Measurements from ENCODE around the gene DNAI1. TPM values are rescaled to one million over a fixed set of nuclear protein-coding genes. Genes with fewer than 3 reads are reported as not detected.

The DNAI1 gene
- polyA plus RNA-seq, 1 donor: 0.24 TPM

- DNase-seq: no peak
- Histone ChIP-seq H3K4me1 (ENCODE audit: control insufficient read depth, insufficient read depth, low read length) (no peaks in the 10 kb centered on the region), H3K9me3 (ENCODE audit: control insufficient read depth, low read depth, low read length) (no peaks in the 10 kb centered on the region), H3K27me3 (ENCODE audit: control insufficient read depth, insufficient read depth, low read length) (peaks cover 5% of the 10 kb centered on the region), H3K4me3 (ENCODE audit: low read length) (no peak overlapping the region), H3K36me3 (ENCODE audit: control insufficient read depth, insufficient read depth, low read length) (peaks cover 2% of the 10 kb centered on the region), H3K27ac (ENCODE audit: low read length) (no peak overlapping the region)
- no CpG with 5 or more reads among the region's 5 CpGs for whole genome bisulfite sequencing (ENCODE audit: insufficient coverage, low lambda C conversion rate)
These were observed 92.2 kb downstream of the DNAI1 start for GRCh38 chr9:34550681-34551270.

DNA sequence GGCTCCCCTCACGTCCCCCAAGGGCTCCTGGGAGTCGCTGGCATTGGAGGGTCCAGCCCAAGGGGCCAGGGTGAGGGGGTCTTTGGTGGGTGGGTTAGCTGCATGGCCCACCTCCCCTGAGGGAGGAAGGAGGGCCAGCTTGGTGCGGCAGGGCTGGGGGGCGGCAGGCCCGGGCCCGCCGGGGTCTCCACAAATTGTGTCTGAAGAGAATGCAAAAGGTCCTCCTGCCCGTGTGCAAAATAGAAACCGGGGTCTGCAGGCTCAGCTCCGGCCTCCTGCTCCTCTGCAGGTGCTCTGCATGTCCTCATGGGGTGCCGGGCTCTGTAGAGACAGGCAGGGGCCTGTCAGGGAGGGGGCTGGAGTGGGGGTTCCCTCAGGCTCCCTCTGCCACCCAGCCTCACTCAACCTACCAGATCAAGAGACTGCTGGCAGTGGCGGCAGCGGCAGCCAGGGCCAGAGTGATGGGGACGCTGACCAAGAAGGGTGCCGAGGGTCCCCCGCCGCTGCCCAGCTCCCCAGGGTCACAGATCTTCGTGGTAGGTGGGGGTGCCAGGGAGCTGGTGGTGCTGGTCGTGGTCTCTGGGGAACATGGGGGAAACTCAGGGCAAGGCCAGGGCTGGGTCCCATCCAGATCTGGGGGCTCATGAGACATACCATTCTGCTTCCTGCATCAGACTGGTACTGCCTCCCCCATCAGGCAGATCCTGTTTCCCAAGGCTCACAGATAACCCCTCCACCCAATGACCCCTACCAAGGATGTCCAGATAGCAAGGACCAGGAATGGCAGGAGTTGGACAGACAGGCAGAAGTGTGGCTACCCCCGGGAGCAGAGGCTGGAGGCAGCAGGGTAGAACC is 93.4 kb downstream of the DNAI1 start:
- Histone ChIP-seq H3K27me3 (ENCODE audit: control insufficient read depth, insufficient read depth, low read length) (peaks cover 5% of the 10 kb centered on the region), H3K4me3 (ENCODE audit: low read length) (no peak overlapping the region), H3K9me3 (ENCODE audit: control insufficient read depth, low read depth, low read length) (no peaks in the 10 kb centered on the region), H3K27ac (ENCODE audit: low read length) (no peak overlapping the region), H3K36me3 (ENCODE audit: control insufficient read depth, insufficient read depth, low read length) (peaks cover 2% of the 10 kb centered on the region), H3K4me1 (ENCODE audit: control insufficient read depth, insufficient read depth, low read length) (no peaks in the 10 kb centered on the region)
- WGBS (ENCODE audit: insufficient coverage, low lambda C conversion rate): no CpG with 5 or more reads among the region's 20 CpGs
- DNase-seq: no peak

DNA sequence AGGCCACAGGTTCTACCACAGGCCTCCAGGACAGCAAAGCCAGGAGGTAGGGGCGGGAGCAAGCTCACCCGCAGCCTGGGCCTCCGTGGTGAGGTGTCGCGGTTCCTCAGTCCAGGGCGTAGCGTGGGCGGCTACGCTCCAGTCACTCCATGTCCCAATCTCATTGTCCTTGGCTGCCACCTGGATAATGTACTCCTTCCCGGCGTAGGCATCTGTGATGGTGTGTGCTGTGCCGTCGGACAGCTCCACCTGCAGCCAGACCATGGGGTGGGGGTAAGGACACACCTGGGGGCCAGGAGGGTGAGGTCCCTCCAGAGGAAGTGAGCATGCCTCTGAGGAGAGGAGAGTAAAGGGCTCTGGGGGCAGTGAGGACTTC is 94.0 kb downstream of the DNAI1 start:
- DNase-seq: no peak
- H3K9me3 ChIP-seq (ENCODE audit: control insufficient read depth, low read depth, low read length): no peaks in the 10 kb centered on the region
- no peak overlapping the region for H3K4me3 ChIP-seq (ENCODE audit: low read length)
- no peaks in the 10 kb centered on the region for H3K4me1 ChIP-seq (ENCODE audit: control insufficient read depth, insufficient read depth, low read length)
- peaks cover 2% of the 10 kb centered on the region for H3K36me3 ChIP-seq (ENCODE audit: control insufficient read depth, insufficient read depth, low read length)
- H3K27ac ChIP-seq (ENCODE audit: low read length): no peak overlapping the region
- peaks cover 5% of the 10 kb centered on the region for H3K27me3 ChIP-seq (ENCODE audit: control insufficient read depth, insufficient read depth, low read length)
- WGBS (ENCODE audit: insufficient coverage, low lambda C conversion rate): no CpG with 5 or more reads among the region's 13 CpGs

DNA sequence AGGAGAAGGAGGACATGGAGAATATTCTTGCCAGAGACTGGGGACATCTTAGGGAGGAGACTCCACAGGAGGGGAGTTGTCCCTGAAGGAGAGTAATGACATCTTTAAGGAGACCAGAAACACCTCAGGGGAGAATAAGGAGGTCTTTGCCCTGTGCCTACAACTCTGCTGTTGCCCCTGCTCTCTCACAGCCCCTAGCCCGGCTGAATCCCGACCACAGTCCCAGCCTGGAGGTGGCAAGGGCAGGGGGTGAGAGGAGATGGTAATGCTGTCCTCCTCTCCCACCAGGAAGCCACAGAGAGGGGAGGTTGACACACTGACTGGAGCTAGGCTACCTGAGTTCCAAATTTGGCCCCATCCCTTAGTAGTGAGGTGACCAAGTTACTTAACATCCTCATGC is 94.4 kb downstream of the DNAI1 start:
- H3K27me3 ChIP-seq (ENCODE audit: control insufficient read depth, insufficient read depth, low read length): peaks cover 9% of the 10 kb centered on the region
- no peak for DNase-seq
- H3K27ac ChIP-seq (ENCODE audit: low read length): no peak overlapping the region
- no peak overlapping the region for H3K4me3 ChIP-seq (ENCODE audit: low read length)
- WGBS (ENCODE audit: insufficient coverage, low lambda C conversion rate): no CpG with 5 or more reads among the region's 2 CpGs
- H3K36me3 ChIP-seq (ENCODE audit: control insufficient read depth, insufficient read depth, low read length): peaks cover 2% of the 10 kb centered on the region
- no peaks in the 10 kb centered on the region for H3K9me3 ChIP-seq (ENCODE audit: control insufficient read depth, low read depth, low read length)
- H3K4me1 ChIP-seq (ENCODE audit: control insufficient read depth, insufficient read depth, low read length): no peaks in the 10 kb centered on the region

- Histone ChIP-seq H3K36me3 (ENCODE audit: control insufficient read depth, insufficient read depth, low read length) (peaks cover 2% of the 10 kb centered on the region), H3K4me1 (ENCODE audit: control insufficient read depth, insufficient read depth, low read length) (no peaks in the 10 kb centered on the region), H3K4me3 (ENCODE audit: low read length) (no peak overlapping the region), H3K27me3 (ENCODE audit: control insufficient read depth, insufficient read depth, low read length) (peaks cover 15% of the 10 kb centered on the region), H3K27ac (ENCODE audit: low read length) (no peak overlapping the region), H3K9me3 (ENCODE audit: control insufficient read depth, low read depth, low read length) (no peaks in the 10 kb centered on the region)
- DNase-seq: no peak
- no CpG with 5 or more reads among the region's 18 CpGs for WGBS (ENCODE audit: insufficient coverage, low lambda C conversion rate)
These were observed 95.0 kb downstream of the DNAI1 start for GRCh38 chr9:34553511-34554021.

DNA sequence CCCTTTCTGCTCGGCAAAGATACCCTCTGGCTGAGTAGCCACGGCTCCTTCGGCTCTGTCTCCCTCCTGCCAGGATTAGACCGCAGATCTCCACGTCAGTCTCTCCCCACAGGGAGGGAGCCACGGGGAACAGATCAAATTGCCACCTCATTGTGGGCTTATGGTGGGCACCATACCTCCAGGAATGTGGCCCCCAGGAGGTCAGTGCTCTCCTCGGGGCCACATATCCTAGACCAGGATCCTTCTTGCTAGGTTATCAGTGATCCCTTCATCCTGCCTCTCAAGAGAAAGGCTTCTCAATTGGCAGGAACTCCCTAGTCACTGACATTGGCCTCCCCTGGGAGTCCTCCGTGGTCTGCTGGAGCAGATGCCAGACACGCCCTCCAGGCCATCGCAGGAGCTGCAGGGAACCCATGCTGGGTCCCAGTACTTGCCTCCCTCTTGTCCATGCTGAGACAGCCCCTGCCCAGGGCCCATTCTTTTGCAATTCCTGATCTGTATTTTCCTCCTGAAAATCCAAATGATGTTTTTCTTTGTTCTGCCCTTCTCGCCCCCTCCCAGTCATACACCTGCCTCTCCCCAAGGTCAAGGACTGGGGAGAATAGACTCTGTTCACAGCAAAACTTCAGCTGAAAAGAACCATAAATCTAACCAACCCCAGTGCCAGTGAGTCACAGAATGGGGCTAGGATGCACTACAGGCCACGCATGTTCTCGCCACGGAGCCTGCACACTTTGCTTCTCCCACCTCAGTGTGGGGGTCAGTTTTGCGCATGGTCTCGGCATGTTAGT is 95.8 kb downstream of the DNAI1 start:
- H3K27me3 ChIP-seq (ENCODE audit: control insufficient read depth, insufficient read depth, low read length): peaks cover 23% of the 10 kb centered on the region
- H3K9me3 ChIP-seq (ENCODE audit: control insufficient read depth, low read depth, low read length): no peaks in the 10 kb centered on the region
- no peak for DNase-seq
- H3K36me3 ChIP-seq (ENCODE audit: control insufficient read depth, insufficient read depth, low read length): peaks cover 2% of the 10 kb centered on the region
- WGBS (ENCODE audit: insufficient coverage, low lambda C conversion rate): no CpG with 5 or more reads among the region's 16 CpGs
- no peak overlapping the region for H3K4me3 ChIP-seq (ENCODE audit: low read length)
- no peaks in the 10 kb centered on the region for H3K4me1 ChIP-seq (ENCODE audit: control insufficient read depth, insufficient read depth, low read length)
- H3K27ac ChIP-seq (ENCODE audit: low read length): no peak overlapping the region

DNA sequence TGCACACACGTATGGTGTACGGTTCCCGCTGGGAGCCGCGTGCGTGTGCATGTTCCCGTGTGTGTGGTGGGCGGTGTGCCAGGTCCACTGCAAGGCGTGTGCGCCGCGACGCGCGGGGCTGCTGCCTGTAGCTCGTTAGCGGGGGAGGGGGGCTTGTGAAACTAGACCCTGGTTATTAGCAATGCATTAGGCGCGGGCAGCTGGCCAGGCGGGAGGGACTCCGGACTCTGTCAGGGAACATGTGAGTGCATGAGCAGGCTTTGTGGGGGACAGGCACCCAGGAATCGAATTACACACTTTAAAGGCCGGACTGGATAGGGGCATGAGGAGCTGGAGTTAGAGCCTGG is 96.4 kb downstream of the DNAI1 start:
- H3K4me3 ChIP-seq (ENCODE audit: low read length): no peak overlapping the region
- peaks cover 3% of the 10 kb centered on the region for H3K4me1 ChIP-seq (ENCODE audit: control insufficient read depth, insufficient read depth, low read length)
- H3K27ac ChIP-seq (ENCODE audit: low read length): no peak overlapping the region
- H3K9me3 ChIP-seq (ENCODE audit: control insufficient read depth, low read depth, low read length): no peaks in the 10 kb centered on the region
- H3K36me3 ChIP-seq (ENCODE audit: control insufficient read depth, insufficient read depth, low read length): peaks cover 2% of the 10 kb centered on the region
- no peak for DNase-seq
- WGBS (ENCODE audit: insufficient coverage, low lambda C conversion rate): no CpG with 5 or more reads among the region's 23 CpGs
- H3K27me3 ChIP-seq (ENCODE audit: control insufficient read depth, insufficient read depth, low read length): peaks cover 29% of the 10 kb centered on the region

- WGBS (ENCODE audit: insufficient coverage, low lambda C conversion rate): no CpG with 5 or more reads among the region's 5 CpGs
- Histone ChIP-seq H3K4me3 (ENCODE audit: low read length) (no peak overlapping the region), H3K4me1 (ENCODE audit: control insufficient read depth, insufficient read depth, low read length) (peaks cover 7% of the 10 kb centered on the region), H3K27ac (ENCODE audit: low read length) (no peak overlapping the region), H3K9me3 (ENCODE audit: control insufficient read depth, low read depth, low read length) (no peaks in the 10 kb centered on the region), H3K36me3 (ENCODE audit: control insufficient read depth, insufficient read depth, low read length) (peaks cover 2% of the 10 kb centered on the region), H3K27me3 (ENCODE audit: control insufficient read depth, insufficient read depth, low read length) (peaks cover 33% of the 10 kb centered on the region)
- no peak for DNase-seq
These were observed 96.9 kb downstream of the DNAI1 start for GRCh38 chr9:34555500-34555899.

DNA sequence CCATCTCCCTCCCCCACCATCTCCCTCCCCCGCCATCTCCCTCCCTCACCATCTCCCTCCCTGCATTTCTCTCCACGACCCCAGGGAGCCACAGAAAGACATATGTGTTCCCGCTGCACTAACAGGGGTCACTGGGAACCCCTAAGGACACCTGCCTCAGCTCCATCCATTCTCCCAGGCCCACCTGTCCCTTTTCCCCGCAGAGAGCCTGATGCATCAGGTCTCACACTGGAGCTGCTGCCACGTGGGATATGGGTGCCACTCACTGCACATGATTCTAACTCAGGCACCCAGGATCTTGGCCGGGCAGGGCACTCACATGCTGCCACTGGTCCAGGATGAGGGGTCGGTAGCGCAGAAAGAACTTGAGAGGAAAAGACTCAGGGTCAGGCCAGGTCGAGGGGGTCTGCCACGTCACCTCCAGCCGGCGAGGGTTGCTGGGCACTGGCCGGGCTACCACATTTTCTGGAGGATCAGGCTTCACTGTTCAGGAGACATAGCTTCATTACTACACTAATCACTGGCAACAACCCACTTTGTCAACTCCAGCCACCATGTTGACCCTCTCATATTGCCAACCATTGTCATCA is 97.4 kb downstream of the DNAI1 start:
- no CpG with 5 or more reads among the region's 13 CpGs for WGBS (ENCODE audit: insufficient coverage, low lambda C conversion rate)
- no peak for DNase-seq
- Histone ChIP-seq H3K4me3 (ENCODE audit: low read length) (no peak overlapping the region), H3K27ac (ENCODE audit: low read length) (no peak overlapping the region), H3K36me3 (ENCODE audit: control insufficient read depth, insufficient read depth, low read length) (peaks cover 2% of the 10 kb centered on the region), H3K4me1 (ENCODE audit: control insufficient read depth, insufficient read depth, low read length) (peaks cover 11% of the 10 kb centered on the region), H3K27me3 (ENCODE audit: control insufficient read depth, insufficient read depth, low read length) (peaks cover 36% of the 10 kb centered on the region), H3K9me3 (ENCODE audit: control insufficient read depth, low read depth, low read length) (no peaks in the 10 kb centered on the region)

GRCh38 chr9:34556949-34557348 is 98.3 kb downstream of the DNAI1 start:
- H3K27me3 ChIP-seq (ENCODE audit: control insufficient read depth, insufficient read depth, low read length): peaks cover 36% of the 10 kb centered on the region
- WGBS (ENCODE audit: insufficient coverage, low lambda C conversion rate): no CpG with 5 or more reads among the region's 6 CpGs
- peaks cover 11% of the 10 kb centered on the region for H3K4me1 ChIP-seq (ENCODE audit: control insufficient read depth, insufficient read depth, low read length)
- no peak overlapping the region for H3K4me3 ChIP-seq (ENCODE audit: low read length)
- DNase-seq: no peak
- peaks cover 2% of the 10 kb centered on the region for H3K36me3 ChIP-seq (ENCODE audit: control insufficient read depth, insufficient read depth, low read length)
- no peaks in the 10 kb centered on the region for H3K9me3 ChIP-seq (ENCODE audit: control insufficient read depth, low read depth, low read length)
- H3K27ac ChIP-seq (ENCODE audit: low read length): no peak overlapping the region
